Measurements from ENCODE around the gene ALKBH5. TPM values are rescaled to one million over a fixed set of nuclear protein-coding genes. Genes with fewer than 3 reads are reported as not detected.

ALKBH5 gene
- total and polyA plus RNA-seq, 5 donors from 2014 or later = 102 to 123 (median 118) TPM

DNA sequence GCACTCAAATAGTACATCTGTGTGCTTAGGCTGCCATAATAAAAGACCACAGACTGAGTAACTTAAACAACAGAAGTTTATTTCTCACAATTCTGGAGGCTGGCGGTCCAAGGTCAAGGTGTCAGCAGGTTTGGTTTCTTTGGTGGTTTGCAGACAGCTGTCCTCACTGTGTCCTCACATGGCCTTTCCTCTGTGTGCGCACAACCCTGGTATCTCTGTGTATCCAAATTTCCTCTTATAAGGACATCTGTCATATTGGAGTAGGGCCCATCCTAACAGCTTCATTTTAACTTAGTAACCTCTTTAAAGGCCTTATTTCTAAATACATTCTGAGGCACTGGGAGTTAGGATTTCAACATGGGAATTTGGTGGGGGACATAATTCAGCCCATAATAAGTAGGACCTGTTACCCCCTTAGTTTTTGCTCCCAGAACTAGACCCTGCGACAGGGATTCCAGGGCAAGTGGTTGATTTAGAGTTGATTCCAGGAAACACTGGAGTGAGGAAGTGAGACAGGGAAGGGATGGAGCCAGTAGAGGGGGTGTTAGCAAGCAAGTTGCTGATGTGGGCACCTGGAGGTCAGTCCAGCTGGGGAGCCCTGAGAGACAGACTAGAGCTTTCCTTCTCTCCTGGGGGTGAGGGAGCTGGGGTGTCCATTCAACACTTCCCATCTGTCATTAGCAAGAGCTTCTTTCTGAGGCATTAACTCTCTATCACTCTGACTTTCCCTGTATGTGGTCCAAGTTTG, 10.9 kb upstream of the ALKBH5 start:
- no peak overlapping the region for H3K27ac Mint-ChIP-seq

DNA sequence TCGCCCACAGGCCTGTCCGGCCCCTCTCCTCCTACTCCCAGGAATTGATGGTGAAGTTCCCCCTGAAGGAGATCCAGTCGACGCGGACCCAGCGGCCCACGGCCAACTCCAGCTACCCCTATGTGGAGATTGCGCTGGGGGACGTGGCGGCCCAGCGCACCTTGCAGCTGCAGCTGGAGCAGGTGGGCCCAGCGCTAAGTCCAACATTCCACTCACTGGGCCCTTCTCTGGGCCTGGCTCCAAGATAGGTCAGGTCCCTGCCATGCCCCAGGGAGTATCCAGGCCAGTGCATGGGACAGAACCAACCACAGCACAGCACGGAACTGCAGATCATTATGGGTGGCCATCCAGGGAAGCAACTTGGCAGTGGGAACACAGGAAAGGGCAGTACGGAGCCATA, 9.9 kb upstream of the ALKBH5 start:
- ATAC-seq (ENCODE audit: low read depth in 2 of 2) = no peak
- Histone ChIP-seq H3K9me3 (ENCODE audit: control insufficient read depth in 2 of 2, low read length in 2 of 2) (no peaks in the 10 kb centered on the region), H3K4me3 (ENCODE audit: low read depth, low read length) (no peak overlapping the region), H3K27ac (ENCODE audit: insufficient read depth, low read length, poor library complexity, severe bottlenecking) (no peak overlapping the region), H3K4me1 (ENCODE audit: control insufficient read depth, insufficient read depth, low read length, poor library complexity, severe bottlenecking) (no peaks in the 10 kb centered on the region), H3K27me3 (ENCODE audit: control insufficient read depth, insufficient read depth, low read length) (no peaks in the 10 kb centered on the region), H3K36me3 (ENCODE audit: control insufficient read depth, insufficient read depth, low read length) (no peaks in the 10 kb centered on the region)
- Mint-ChIP-seq H3K9me3 (no peaks in the 10 kb centered on the region), H3K4me3 (peak overlapping the region in 1 of 4 donors; percentile 47), H3K4me1 (no peaks in the 10 kb centered on the region), H3K36me3 (no peaks in the 10 kb centered on the region), H3K27me3 (no peaks in the 10 kb centered on the region), H3K27ac (no peak overlapping the region)
- DNase-seq = no peak

More for the DNA sequence above, 10.9 kb upstream of the ALKBH5 start:
- Histone ChIP-seq H3K27me3 (ENCODE audit: control insufficient read depth, insufficient read depth, low read length) (no peaks in the 10 kb centered on the region), H3K4me1 (ENCODE audit: control insufficient read depth, insufficient read depth, low read length, poor library complexity, severe bottlenecking) (no peaks in the 10 kb centered on the region), H3K4me3 (ENCODE audit: low read depth, low read length) (no peak overlapping the region), H3K9me3 (ENCODE audit: control insufficient read depth in 2 of 2, low read length in 2 of 2) (no peaks in the 10 kb centered on the region), H3K27ac (ENCODE audit: insufficient read depth, low read length, poor library complexity, severe bottlenecking) (no peak overlapping the region), H3K36me3 (ENCODE audit: control insufficient read depth, insufficient read depth, low read length) (no peaks in the 10 kb centered on the region)
- H3K4me3 Mint-ChIP-seq = peak overlapping the region in 1 of 4 donors; percentile 25
- no peaks in the 10 kb centered on the region for H3K4me1 Mint-ChIP-seq
- ATAC-seq (ENCODE audit: low read depth in 2 of 2) = no peak
- H3K9me3 Mint-ChIP-seq = no peaks in the 10 kb centered on the region
- DNase-seq = no peak
- H3K36me3 Mint-ChIP-seq = no peaks in the 10 kb centered on the region
- H3K27me3 Mint-ChIP-seq = no peaks in the 10 kb centered on the region

DNA sequence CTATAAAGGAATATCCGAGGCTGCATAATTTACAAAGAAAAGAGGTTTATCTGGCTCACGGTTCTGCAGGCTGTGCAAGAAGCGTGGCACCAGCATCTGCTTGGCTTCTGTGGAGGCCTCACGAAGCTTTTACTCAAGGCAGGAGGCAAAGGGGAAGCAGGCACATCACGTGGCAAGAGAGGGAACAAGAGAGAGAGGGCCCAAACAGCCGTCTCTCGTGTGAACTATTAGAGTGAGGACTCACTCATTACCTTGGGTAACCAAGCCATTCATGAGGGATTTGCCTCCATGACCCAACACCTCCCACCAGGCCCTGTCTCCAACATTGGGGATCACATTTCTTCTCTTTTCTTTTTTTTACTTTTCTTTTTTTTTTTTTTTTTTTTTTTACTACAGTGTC, 7.5 kb upstream of the ALKBH5 start:
- no peaks in the 10 kb centered on the region for H3K4me1 Mint-ChIP-seq
- DNase-seq = no peak
- H3K27ac ChIP-seq (ENCODE audit: insufficient read depth, low read length, poor library complexity, severe bottlenecking) = no peak overlapping the region

DNA sequence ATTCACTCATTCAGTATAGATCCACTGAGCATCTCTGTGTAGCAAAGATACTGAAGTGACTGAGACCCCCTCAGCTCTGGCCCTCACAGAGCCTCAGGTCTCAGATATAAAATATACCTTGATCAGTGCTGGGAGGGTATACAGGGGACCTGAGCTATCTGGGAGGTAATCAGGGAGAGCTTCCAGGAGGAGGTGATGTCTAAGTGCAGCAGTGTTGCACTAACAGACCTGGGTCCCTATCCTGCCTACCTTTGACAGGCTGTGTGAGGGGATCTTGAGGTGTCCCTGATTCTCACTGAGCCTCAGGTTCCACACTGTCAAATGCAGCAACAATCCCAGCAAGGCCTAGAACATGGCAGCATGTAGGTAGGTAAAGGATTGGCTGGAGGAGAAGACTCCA, 6.5 kb upstream of the ALKBH5 start:
- Histone ChIP-seq H3K4me3 (ENCODE audit: low read depth, low read length) (no peak overlapping the region), H3K9me3 (ENCODE audit: control insufficient read depth in 2 of 2, low read length in 2 of 2) (no peaks in the 10 kb centered on the region), H3K27ac (ENCODE audit: insufficient read depth, low read length, poor library complexity, severe bottlenecking) (no peak overlapping the region), H3K36me3 (ENCODE audit: control insufficient read depth, insufficient read depth, low read length) (no peaks in the 10 kb centered on the region), H3K27me3 (ENCODE audit: control insufficient read depth, insufficient read depth, low read length) (no peaks in the 10 kb centered on the region), H3K4me1 (ENCODE audit: control insufficient read depth, insufficient read depth, low read length, poor library complexity, severe bottlenecking) (peaks cover 3% of the 10 kb centered on the region)
- Mint-ChIP-seq H3K4me1 (peaks cover 0 to 7% (median 3%) of the 10 kb centered on the region in 4 donors), H3K9me3 (no peaks in the 10 kb centered on the region), H3K4me3 (no peak overlapping the region), H3K27me3 (no peaks in the 10 kb centered on the region), H3K36me3 (no peaks in the 10 kb centered on the region), H3K27ac (no peak overlapping the region)
- ATAC-seq (ENCODE audit: low read depth in 2 of 2) = no peak
- DNase-seq = no peak

More for the DNA sequence above, 7.5 kb upstream of the ALKBH5 start:
- Histone ChIP-seq H3K4me3 (ENCODE audit: low read depth, low read length) (no peak overlapping the region), H3K36me3 (ENCODE audit: control insufficient read depth, insufficient read depth, low read length) (no peaks in the 10 kb centered on the region), H3K27me3 (ENCODE audit: control insufficient read depth, insufficient read depth, low read length) (no peaks in the 10 kb centered on the region), H3K4me1 (ENCODE audit: control insufficient read depth, insufficient read depth, low read length, poor library complexity, severe bottlenecking) (no peaks in the 10 kb centered on the region), H3K9me3 (ENCODE audit: control insufficient read depth in 2 of 2, low read length in 2 of 2) (no peaks in the 10 kb centered on the region)
- Mint-ChIP-seq H3K36me3 (no peaks in the 10 kb centered on the region), H3K4me3 (peak overlapping the region in 1 of 4 donors; percentile 54), H3K27ac (peak overlapping the region in 1 of 3 donors; percentile 39), H3K27me3 (no peaks in the 10 kb centered on the region), H3K9me3 (no peaks in the 10 kb centered on the region)
- ATAC-seq (ENCODE audit: low read depth in 2 of 2) = no peak

DNA sequence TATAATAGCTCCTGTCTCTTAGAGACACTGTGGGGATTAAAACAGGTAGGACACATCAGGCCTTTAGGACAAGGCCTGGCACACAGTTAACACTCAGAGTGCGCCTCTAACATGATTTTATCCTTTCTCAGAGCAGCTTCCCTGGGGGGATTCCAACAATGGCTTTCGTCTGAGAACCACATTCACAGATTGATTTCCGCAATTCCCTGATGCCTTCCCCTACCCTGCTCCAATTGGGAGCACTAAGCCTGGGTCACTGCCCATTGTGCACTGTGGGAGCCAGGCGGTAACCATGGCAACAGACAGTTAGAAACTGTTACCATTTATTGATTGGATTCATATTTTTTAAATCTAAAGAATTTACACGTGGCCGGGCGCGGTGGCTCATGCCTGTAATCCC, 5.9 kb upstream of the ALKBH5 start:
- no peak overlapping the region for H3K27ac Mint-ChIP-seq
- H3K27me3 Mint-ChIP-seq = no peaks in the 10 kb centered on the region
- DNase-seq (no peak), ATAC-seq (ENCODE audit: low read depth in 2 of 2) (no peak)
- no peaks in the 10 kb centered on the region for H3K27me3 ChIP-seq (ENCODE audit: control insufficient read depth, insufficient read depth, low read length)
- no peaks in the 10 kb centered on the region for H3K9me3 Mint-ChIP-seq
- no peak overlapping the region for H3K4me3 Mint-ChIP-seq
- H3K9me3 ChIP-seq (ENCODE audit: control insufficient read depth in 2 of 2, low read length in 2 of 2) = no peaks in the 10 kb centered on the region
- H3K27ac ChIP-seq (ENCODE audit: insufficient read depth, low read length, poor library complexity, severe bottlenecking) = no peak overlapping the region
- H3K4me3 ChIP-seq (ENCODE audit: low read depth, low read length) = no peak overlapping the region
- H3K4me1 ChIP-seq (ENCODE audit: control insufficient read depth, insufficient read depth, low read length, poor library complexity, severe bottlenecking) = peaks cover 9% of the 10 kb centered on the region
- H3K36me3 ChIP-seq (ENCODE audit: control insufficient read depth, insufficient read depth, low read length) = no peaks in the 10 kb centered on the region
- peaks cover 0 to 13% (median 5%) of the 10 kb centered on the region in 4 donors for H3K4me1 Mint-ChIP-seq
- no peaks in the 10 kb centered on the region for H3K36me3 Mint-ChIP-seq

DNA sequence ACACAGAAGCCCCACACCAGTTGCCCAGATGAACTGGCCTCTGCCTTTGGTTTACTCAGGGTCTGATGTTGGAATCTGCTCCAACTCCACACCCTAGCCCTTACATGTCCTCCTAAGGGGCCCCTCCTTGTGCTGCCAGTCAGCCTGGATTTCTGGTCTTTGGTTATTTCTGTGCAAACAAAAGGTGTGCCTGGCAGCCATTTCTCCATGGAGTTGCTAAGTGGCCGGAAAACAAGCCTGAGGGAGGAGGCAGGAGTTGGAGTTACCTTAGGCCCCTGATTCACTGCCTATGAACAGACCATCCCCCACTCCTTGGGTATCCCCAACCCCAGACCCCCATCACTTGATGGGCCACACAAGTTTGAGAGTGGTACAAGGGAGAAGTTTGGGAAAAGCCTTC, 4.4 kb upstream of the ALKBH5 start:
- H3K4me1 Mint-ChIP-seq = peaks cover 0 to 20% (median 8%) of the 10 kb centered on the region in 4 donors
- no peaks in the 10 kb centered on the region for H3K9me3 ChIP-seq (ENCODE audit: control insufficient read depth in 2 of 2, low read length in 2 of 2)
- no peaks in the 10 kb centered on the region for H3K36me3 Mint-ChIP-seq
- ATAC-seq (ENCODE audit: low read depth in 2 of 2) (no peak), DNase-seq (no peak)
- H3K4me3 ChIP-seq (ENCODE audit: low read depth, low read length) = no peak overlapping the region
- H3K4me1 ChIP-seq (ENCODE audit: control insufficient read depth, insufficient read depth, low read length, poor library complexity, severe bottlenecking) = peaks cover 12% of the 10 kb centered on the region
- no peak overlapping the region for H3K27ac Mint-ChIP-seq
- H3K9me3 Mint-ChIP-seq = no peaks in the 10 kb centered on the region
- H3K4me3 Mint-ChIP-seq = peak overlapping the region in 1 of 4 donors; percentile 49
- no peak overlapping the region for H3K27ac ChIP-seq (ENCODE audit: insufficient read depth, low read length, poor library complexity, severe bottlenecking)
- H3K27me3 ChIP-seq (ENCODE audit: control insufficient read depth, insufficient read depth, low read length) = no peaks in the 10 kb centered on the region
- no peaks in the 10 kb centered on the region for H3K36me3 ChIP-seq (ENCODE audit: control insufficient read depth, insufficient read depth, low read length)
- H3K27me3 Mint-ChIP-seq = peaks cover 6% of the 10 kb centered on the region

DNA sequence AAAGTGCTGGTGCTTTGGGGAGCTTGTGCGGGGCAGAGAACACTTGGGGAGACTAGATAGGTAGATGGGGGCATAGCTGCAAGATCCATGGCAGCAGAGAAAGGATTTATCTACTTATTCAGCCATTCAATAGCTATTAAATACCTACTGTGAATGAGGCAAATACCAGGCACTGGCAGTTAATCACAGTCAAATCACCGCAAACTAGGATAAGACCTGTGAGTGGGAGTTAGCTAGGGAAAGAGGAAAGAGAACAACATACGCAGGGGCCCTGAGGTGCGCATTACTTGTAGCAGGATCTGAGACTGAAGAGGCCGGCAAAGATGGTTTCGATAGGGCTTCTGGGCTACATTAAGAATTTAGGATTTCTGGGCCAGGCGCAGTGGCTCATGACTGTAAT, 3.8 kb upstream of the ALKBH5 start:
- Histone ChIP-seq H3K4me3 (ENCODE audit: low read depth, low read length) (no peak overlapping the region), H3K27me3 (ENCODE audit: control insufficient read depth, insufficient read depth, low read length) (no peaks in the 10 kb centered on the region), H3K4me1 (ENCODE audit: control insufficient read depth, insufficient read depth, low read length, poor library complexity, severe bottlenecking) (peaks cover 13% of the 10 kb centered on the region), H3K27ac (ENCODE audit: insufficient read depth, low read length, poor library complexity, severe bottlenecking) (no peak overlapping the region), H3K9me3 (ENCODE audit: control insufficient read depth in 2 of 2, low read length in 2 of 2) (no peaks in the 10 kb centered on the region), H3K36me3 (ENCODE audit: control insufficient read depth, insufficient read depth, low read length) (no peaks in the 10 kb centered on the region)
- peaks cover 6% of the 10 kb centered on the region for H3K27me3 Mint-ChIP-seq
- no peaks in the 10 kb centered on the region for H3K9me3 Mint-ChIP-seq
- H3K27ac Mint-ChIP-seq = peak overlapping the region in 1 of 3 donors; percentile 75
- DNase-seq = no peak
- H3K36me3 Mint-ChIP-seq = no peaks in the 10 kb centered on the region
- peak overlapping the region in 1 of 4 donors; percentile 49 for H3K4me3 Mint-ChIP-seq
- peaks cover 0 to 21% (median 11%) of the 10 kb centered on the region in 4 donors for H3K4me1 Mint-ChIP-seq
- no peak for ATAC-seq (ENCODE audit: low read depth in 2 of 2)

DNA sequence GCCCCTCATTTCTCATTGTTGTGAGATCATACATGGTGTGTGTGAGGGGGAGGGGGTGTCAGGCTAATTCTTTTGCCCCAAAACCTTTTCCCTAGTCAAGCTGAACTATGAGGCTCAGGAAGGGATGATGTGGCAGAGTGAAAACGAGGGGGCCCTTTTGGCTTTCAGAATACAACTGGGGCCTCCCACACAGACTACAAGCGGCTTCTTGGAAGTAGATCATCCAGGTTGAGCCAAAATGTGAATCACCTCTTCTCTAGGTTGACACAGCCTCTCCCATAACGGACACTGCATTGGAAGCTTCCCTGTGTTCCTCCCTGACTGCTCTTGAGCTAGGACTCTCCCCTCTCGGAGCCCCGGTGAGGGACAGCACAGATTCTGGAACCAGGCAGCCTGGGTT, 2.3 kb upstream of the ALKBH5 start:
- Mint-ChIP-seq H3K4me3 (peak overlapping the region; percentile 31 to 97 (median 97)), H3K9me3 (no peaks in the 10 kb centered on the region), H3K36me3 (peaks cover 3% of the 10 kb centered on the region), H3K27me3 (peaks cover 6% of the 10 kb centered on the region), H3K27ac (peak overlapping the region; percentile 89 to 99 (median 98)), H3K4me1 (peaks cover 8 to 35% (median 23%) of the 10 kb centered on the region in 4 donors)
- Histone ChIP-seq H3K36me3 (ENCODE audit: control insufficient read depth, insufficient read depth, low read length) (no peaks in the 10 kb centered on the region), H3K4me3 (ENCODE audit: low read depth, low read length) (no peak overlapping the region), H3K9me3 (ENCODE audit: control insufficient read depth in 2 of 2, low read length in 2 of 2) (no peaks in the 10 kb centered on the region), H3K4me1 (ENCODE audit: control insufficient read depth, insufficient read depth, low read length, poor library complexity, severe bottlenecking) (peaks cover 29% of the 10 kb centered on the region), H3K27ac (ENCODE audit: insufficient read depth, low read length, poor library complexity, severe bottlenecking) (peak overlapping the region; percentile 41), H3K27me3 (ENCODE audit: control insufficient read depth, insufficient read depth, low read length) (no peaks in the 10 kb centered on the region)
- DNase-seq (no peak), ATAC-seq (ENCODE audit: low read depth in 2 of 2) (no peak)

Measured in CD4-positive, CD25-positive, alpha-beta regulatory T cell (primary cell).